NK-92 (cell line): ENCODE measurements around the gene SMKR1.
"Not testable (repeated sequence)": the region's sequence is repeated elsewhere in the genome, so short reads cannot be mapped to it uniquely, and the experiment has no call there.

Source experiments
- DNase-seq: peaks from one replicate; lab custom pipeline; 2025; ENCODE audit not compliant: unreplicated experiment; lab: John Stamatoyannopoulos, UW

Gene SMKR1

DNA sequence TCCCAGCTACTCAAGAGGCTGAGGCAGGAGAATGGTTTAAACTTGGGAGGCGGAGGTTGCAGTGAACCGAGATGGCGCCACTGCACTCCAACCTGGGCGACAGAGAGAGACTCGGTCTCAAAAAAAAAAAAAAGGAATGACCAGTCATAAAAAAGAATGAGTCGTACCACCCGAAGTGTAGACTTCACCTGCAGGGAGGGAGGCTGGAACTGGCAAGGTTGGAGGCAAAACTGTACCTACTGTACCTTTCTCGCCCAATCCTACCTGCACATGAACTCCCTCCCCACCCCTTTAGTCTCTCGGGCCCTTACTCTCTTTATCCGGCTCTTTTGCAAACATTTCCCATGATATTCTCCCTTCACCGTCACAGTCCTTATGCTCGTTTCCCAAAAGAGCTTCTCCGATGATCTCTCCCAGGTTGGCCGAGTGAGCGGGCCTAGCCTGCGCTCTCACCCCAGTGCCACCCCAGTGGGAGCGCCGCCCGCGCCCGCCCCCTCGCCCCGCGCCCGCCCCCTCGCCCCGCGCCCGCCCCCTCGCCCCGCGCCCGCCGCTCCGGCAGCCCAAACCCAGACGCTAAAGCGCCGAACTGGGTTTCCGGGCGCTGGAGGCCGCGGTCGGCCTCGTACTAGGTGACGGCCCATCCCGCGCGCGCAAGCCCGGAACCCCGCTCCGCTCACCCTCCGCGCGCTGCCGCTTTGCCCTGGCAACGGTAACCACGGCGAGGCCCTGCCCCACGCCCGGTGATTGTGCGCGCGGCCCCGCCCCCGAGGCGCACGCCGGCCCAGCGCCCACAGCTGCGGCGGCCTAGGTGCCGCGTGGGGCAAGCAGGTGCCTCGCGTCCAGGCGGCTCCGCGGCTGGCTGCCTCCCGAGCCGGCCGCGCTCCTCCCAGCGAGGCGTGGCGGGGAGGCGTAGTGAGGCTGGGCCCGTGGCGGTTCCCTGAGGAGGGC lies at the start of gene SMKR1:
Gene SMKR1 (plus strand): TSS at position 772 of the 948 bp plus-strand sequence. CDS start 294 bp downstream, outside the sequence.
- peak; percentile 42 for DNase-seq

GRCh38 chr7:129452589-129453231 lies 49.6 kb upstream of the SMKR1 start:
- no peak for DNase-seq

GRCh38 chr7:129453510-129454248 lies 48.7 kb upstream of the SMKR1 start:
- no peak for DNase-seq

DNA sequence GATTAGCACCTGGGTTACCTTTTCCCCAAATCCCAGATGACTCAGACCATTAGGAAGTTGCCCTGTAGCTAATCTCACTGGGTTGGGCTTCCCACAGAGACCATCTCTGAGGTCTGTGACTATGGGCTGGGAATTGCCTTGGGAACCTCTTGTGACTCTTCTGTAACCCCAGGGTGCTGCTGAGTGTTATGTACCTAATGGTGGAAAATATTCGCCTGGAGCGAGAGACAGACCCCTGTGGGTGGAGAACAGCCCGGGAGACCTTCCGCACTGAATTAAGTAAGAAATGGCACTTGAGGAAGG lies 48.1 kb upstream of the SMKR1 start:
- no peak for DNase-seq

GRCh38 chr7:129456421-129456820 lies 45.9 kb upstream of the SMKR1 start:
- DNase-seq = no peak

GRCh38 chr7:129457101-129457500 lies 45.2 kb upstream of the SMKR1 start:
- DNase-seq = no peak

DNA sequence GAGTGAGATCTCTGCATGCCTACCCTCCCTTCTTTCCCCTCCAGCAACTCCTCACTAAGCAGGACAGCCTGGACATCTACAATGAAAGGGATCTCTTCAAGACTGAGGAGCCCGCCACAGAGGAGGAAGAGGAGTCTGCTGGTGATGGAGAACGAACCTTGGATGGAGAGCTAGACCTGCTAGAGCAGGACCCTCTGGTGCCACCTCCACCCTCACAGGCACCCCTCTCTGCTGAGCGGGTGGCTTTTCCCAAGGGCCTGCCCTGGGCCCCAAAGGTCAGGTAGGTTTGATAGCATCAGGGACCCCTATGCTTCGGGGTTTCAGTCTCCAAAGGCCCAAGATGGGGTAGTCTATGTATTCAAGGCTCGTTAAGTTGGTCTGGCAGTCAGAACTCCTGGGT lies 44.2 kb upstream of the SMKR1 start:
- DNase-seq = no peak

DNA sequence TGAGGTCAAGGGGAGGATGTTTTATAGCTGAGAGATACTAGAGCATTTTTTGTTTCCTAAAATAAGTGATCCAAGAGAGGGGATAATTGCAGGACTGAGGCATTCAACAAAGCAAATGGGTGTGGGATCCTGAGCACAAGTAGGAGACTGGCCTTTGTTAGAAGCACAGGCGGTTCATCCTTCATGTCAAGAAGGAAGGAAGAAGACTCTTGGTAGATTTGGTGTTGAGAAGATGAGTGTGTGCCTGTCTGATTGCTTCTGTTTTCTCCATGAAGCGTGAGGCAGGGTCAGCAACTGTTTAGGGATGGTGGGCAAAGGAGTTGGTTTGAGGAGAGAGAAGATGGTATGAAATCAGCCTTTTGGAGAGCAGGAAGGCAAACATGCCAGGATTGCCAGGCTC lies 40.5 kb upstream of the SMKR1 start:
- DNase-seq = no peak

DNA sequence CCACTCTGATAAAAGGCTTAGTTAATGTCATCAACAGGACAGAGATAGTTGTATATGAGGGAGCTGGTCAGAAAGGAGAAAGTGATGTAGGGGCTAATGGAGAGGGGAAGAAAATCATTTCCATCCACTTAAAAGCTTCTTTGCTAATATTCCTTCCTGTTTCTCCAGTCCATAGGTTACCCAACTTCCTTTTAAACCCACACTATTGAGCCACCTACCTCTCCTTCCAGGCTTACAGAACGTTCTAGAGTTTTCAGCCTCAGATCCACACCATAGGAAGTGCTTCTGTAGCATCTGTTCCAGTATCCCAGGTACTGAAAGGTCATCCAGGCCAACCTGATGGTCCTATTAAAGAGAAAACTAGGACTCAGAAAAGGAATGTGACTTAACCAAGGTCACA lies 39.9 kb upstream of the SMKR1 start:
- no peak for DNase-seq

DNA sequence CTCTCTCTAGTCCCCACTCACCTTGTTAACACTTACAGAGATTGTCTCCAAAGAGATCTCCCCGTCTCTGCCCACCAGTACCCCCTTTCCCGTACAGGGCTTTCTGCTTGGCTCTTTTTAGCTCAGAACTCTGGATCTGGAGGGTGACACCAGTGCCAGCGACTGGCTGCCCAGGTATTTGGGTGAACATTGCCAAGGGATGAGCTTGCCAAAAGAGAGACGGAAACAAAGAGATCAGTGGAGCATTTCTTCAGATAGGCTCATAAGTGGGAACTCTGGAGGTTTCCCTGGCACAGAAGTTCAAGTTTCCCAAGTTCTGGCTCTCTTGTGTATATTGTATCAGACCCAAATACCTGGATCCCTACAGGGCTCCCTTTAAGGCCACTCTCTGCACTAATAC lies 38.1 kb upstream of the SMKR1 start:
- no peak for DNase-seq

DNA sequence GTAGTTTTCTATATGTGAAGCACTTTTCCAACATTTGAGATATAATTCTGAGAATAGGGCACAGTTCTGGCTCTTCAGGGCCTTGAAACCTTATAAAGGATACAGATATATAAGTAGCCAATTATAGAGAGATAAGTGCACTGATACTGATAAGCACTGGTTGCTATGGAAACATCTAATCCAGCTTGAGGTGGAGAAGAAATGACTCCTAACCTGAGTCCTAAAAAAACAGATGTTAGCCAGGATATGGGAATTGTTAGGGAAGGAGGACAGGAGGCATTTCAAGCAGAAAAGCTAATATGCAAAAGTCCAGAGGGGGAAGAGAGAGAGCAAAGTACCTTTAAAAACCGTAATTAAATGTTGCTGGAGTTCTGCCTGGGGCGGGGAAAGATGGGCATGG lies 37.3 kb upstream of the SMKR1 start:
- DNase-seq = no peak

DNA sequence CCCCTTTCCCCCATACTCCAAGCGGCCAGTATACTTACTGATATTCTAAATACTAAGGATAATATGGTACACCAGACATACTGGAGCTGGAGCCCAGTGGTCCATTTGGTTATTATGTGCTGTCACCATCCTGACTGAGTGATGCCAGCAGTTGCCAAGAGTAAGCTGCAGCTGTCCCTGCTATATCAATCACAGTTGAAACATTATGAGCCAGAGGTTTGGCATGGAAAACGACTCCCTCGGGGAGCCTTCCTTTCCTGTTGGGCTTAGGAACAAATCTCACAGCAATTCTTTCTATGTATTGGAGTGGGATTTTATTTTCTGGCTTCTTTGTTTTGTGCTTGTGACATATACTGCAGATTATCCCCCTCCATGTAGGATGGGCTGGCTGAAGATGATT lies 35.5 kb upstream of the SMKR1 start:
- no peak for DNase-seq

DNA sequence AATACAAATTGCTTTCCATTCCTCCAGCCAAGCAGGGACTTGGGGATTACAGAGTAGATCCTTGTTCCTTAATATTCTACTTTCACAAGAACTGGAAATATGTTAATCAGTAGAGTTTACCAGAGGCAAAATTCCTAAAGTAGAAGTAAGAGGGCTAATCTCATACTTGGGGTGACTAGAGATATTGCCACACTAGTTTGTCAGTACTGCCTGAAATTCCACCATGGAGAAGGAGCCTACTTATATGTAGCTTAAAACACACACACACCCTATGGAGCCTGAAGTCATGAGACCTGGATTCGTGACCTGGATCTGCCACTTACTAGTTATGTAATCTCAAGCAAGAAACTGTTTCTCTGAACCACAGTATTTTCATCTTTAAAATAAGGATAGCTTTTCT lies 34.2 kb upstream of the SMKR1 start:
- DNase-seq = no peak

DNA sequence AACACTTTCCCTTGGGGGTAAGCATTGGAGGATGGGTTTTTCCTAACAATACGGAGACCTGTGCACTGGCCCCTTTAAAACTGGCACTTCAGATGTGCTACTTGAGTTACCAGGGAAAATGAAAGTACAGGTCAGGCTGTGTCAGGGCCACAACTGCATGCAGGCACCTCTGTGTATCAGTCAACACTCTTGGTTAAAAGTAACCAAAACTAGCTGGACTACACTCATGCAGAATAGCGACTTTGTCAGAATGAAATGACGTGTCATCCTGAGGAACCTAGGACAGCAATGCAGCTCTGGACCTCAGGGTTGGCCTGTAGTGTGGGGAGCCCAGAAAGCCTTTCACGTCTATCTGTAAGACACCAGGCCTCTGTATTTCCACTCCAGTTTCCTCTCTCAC lies 33.8 kb upstream of the SMKR1 start:
- no peak for DNase-seq

DNA sequence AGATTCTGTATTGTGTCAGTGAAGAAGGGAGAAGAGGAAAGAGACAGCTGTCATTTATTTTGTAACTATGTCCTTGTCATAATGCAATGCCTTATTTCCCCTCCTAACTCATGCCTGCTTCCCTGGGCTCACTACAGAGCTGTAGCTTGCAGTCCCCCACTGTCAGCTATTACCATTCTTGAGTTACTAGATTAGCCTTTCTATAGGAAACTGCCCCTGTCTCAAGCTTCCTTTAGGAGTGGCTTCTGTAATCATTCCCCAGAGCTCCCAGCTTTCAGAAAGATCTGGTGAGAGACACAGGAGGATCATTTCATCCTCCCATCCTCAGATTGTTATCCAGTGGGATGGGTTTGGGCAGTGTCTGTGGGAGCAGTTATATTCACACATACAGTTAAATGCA lies 32.4 kb upstream of the SMKR1 start:
- DNase-seq = no peak

DNA sequence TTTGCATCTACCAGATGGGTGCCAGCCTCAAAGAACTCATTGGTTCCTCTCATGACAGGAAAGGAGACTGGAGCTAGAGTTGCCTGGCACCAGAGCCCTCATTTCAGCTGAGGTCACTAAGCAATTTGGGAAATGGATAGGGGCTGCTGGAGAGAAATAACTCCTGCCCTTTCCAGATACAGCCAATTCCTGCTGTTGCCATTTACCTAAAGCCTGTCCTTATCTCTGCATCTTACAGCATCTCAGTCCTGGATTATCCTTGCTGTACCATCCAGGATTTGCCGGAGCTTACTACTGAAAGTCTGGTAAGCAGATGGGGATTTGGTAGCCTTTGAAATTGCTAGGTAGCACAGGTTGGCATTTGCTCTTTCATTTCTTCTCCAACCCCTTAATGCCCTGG lies 31.9 kb upstream of the SMKR1 start:
- DNase-seq = no peak

GRCh38 chr7:129471402-129471827 lies 30.9 kb upstream of the SMKR1 start:
- DNase-seq = no peak

GRCh38 chr7:129475931-129476330 lies 26.4 kb upstream of the SMKR1 start:
- not testable (repeated sequence) for DNase-seq

DNA sequence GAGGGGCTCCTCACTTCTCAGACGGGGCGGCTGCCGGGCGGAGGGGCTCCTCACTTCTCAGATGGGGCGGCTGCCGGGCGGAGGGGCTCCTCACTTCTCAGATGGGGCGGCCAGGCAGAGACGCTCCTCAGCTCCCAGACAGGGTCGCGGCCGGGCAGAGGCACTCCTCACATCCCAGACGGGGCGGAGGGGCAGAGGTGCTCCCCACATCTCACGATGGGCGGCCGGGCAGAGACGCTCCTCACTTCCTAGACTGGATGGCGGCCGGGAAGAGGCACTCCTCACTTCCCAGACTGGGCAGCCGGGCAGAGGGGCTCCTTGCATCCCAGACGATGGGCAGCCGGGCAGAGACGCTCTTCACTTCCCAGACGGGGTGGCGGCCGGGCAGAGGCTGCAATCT lies 25.9 kb upstream of the SMKR1 start:
- DNase-seq = not testable (repeated sequence)

DNA sequence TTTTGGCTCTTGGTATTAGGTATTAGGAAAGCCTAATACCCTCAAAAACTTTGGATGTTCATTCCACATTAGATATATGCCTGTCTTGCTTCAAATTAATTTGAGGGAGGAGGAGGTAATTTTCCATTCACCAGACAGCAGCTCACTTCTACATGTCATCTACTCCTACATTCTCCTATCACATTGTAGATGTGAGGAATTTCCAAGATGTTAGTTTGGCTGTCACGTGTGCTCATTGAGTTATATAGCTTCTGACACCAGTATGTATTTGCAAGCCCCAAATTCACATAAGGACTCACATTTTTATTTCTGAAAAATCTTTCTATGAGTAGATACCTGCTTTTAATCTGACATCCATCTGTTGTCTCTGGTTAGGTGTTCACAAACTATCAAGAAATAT lies 22.5 kb upstream of the SMKR1 start:
- DNase-seq = no peak

- DNase-seq = no peak
These were observed 21.5 kb upstream of the SMKR1 start for GRCh38 chr7:129480674-129481363.
